Prostate gland (tissue), 2 donors: ENCODE data around the gene UTP15. TPM values are rescaled to one million over a fixed set of nuclear protein-coding genes. Genes with fewer than 3 reads are reported as not detected.

Experiments
- DNase-seq: peaks from one replicate; pipeline ENCODE4 v3.0.0-alpha.2; 2019; ENCODE audit warnings: low spot score
- H3K27ac ChIP-seq, 2 donors: fragments of 200-600 bp; sonication (generic); 2 replicates each; pipeline ENCODE4 v1.5.1; 2017 to 2019
- H3K27me3 ChIP-seq: fragments of 200-600 bp; sonication (generic); replicated peaks from 2 replicates; pipeline ENCODE4 v1.5.1; 2019; ENCODE audit not compliant: insufficient read depth
- H3K36me3 ChIP-seq, 2 donors: fragments of 200-600 bp; sonication (generic); 1 replicate in 1 of 2; 2 replicates in 1 of 2; pipeline versions ENCODE4 v1.5.1 to v1.8.1; 2017 to 2019
- H3K4me1 ChIP-seq: fragments of 200-600 bp; sonication (generic); replicated peaks from 2 replicates; pipeline ENCODE4 v1.5.1; 2019
- H3K4me3 ChIP-seq, 2 donors: fragments of 200-600 bp; sonication (generic); 2 replicates each; pipeline ENCODE4 v1.5.1; 2017 to 2019
- H3K9me3 ChIP-seq: fragments of 200-600 bp; sonication (generic); 2 replicates; pipeline ENCODE4 v1.5.1; 2017
- CTCF ChIP-seq, 4 experiments: fragments of 200-600 bp in 2 of 4; fragments of 450-650 bp in 2 of 4; sonication (generic) in 2 of 4; IDR thresholded peaks; 1 replicate in 3 of 4; 2 replicates in 1 of 4; pipeline ENCODE4 v1.5.1; 2016 to 2019; ENCODE audit warnings: antibody characterized with exemption in 4 of 4, mild to moderate bottlenecking in 2 of 4, moderate library complexity in 2 of 4
- POLR2A ChIP-seq: fragments of 450-650 bp; IDR thresholded peaks from one replicate; pipeline ENCODE4 v1.6.1; 2016; ENCODE audit warnings: antibody characterized with exemption, mild to moderate bottlenecking
- POLR2AphosphoS5 ChIP-seq: sonication (generic); formaldehyde crosslinking; IDR thresholded peaks from one replicate; pipeline ENCODE4 v1.6.1; 2017; ENCODE audit warnings: antibody characterized with exemption
- WGBS: methylation state at CpG from one replicate; pipeline ENCODE4 v1.1.5; 2018; 5-methylcytosine and 5-hydroxymethylcytosine counted together
- intact Hi-C: fragments of 100-400 bp; cut with DNase I; formaldehyde crosslinking; loops from one replicate; pipeline ENCODE4 v1.14.2; 2022
- total RNA-seq, 2 donors: library from RNA; depleted of rRNA; stranded (reverse); fragments of >200 nt; gene quantifications; one replicate each; pipeline ENCODE4 v1.1.0, GENCODE V29; 2016

Gene UTP15
- total RNA-seq, 2 donors from 2014 or later, result 11.3 to 31.9 TPM

DNA sequence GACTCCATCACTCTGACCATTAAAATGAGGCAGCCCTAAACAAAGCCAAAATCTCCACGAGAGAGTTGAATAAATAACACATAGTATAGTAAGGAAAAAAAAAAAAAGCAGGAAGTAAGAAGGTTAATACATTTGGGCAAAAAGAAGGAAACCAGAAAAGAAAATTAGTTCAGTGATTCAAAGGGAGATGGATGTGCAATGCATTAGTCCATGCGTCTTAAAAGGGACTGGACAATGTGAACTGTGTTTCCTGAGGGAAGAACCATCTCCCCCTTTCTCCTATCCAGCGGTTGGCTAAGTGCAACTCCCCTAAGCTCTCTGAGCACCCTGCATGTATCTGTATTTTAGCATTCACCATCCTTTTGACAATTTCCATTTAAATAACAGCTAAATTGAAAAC lies 1.5 kb upstream of the UTP15 start:
- intact Hi-C loops, result no loop called here
- TF ChIP-seq POLR2A (no peak), CTCF (IDR thresholded peaks at IDR 0.05) (no peak), POLR2AphosphoS5 (no peak)
- 21% methylated on average over 3 of the region's 3 CpGs for WGBS
- Histone ChIP-seq H3K36me3 (no peaks in the 10 kb centered on the region), H3K4me3 (peak overlapping the region; percentile 59 to 79), H3K27me3 (no peaks in the 10 kb centered on the region), H3K27ac (peak overlapping the region; percentile 87 to 94), H3K9me3 (no peaks in the 10 kb centered on the region), H3K4me1 (no peaks in the 10 kb centered on the region)
- no peak for DNase-seq

- under 1% methylated on average over 9 of the region's 9 CpGs for WGBS
- Histone ChIP-seq H3K4me3 (peak overlapping the region; percentile 59 to 79), H3K27ac (peak overlapping the region; percentile 87 to 94), H3K27me3 (no peaks in the 10 kb centered on the region), H3K9me3 (no peaks in the 10 kb centered on the region), H3K36me3 (no peaks in the 10 kb centered on the region), H3K4me1 (no peaks in the 10 kb centered on the region)
- intact Hi-C loops, result no loop called here
- peak; percentile 32 for DNase-seq
- TF ChIP-seq CTCF (IDR thresholded peaks at IDR 0.05), result no peak
- no peak for TF ChIP-seq POLR2A
- no peak for TF ChIP-seq POLR2AphosphoS5
Measured at GRCh38 chr5:73564675-73565074, 868 bp upstream of the UTP15 start.

DNA sequence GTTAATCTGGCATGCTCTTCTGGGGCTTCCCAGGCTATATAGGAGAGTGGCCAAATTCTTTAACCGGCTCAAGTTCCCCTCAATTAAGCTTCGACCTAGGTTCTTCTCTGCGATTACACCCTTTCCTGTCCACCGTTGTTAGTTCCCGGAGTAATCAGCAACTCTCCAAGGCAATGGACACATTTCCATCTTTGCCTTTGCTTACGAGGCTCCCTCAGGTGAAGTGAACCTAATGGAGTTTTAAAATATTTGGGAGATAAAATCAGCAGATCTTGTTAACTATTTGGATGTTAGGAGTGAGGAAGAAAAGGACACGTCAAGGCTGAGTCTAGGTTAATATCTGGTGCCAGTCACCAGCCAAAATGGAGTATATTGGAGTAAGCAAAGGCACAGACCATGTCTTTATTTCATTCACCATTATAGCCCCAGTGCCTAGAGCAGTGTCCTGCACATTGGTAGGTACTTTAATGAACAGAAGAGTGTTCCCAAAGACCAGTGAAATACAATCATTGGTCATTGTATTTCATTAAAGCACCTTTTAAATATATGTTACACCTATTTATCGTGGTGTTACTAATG lies 515 bp downstream of the UTP15 start:
- WGBS, result 6% methylated on average over 8 of the region's 8 CpGs
- intact Hi-C loops, result no loop called here

DNA sequence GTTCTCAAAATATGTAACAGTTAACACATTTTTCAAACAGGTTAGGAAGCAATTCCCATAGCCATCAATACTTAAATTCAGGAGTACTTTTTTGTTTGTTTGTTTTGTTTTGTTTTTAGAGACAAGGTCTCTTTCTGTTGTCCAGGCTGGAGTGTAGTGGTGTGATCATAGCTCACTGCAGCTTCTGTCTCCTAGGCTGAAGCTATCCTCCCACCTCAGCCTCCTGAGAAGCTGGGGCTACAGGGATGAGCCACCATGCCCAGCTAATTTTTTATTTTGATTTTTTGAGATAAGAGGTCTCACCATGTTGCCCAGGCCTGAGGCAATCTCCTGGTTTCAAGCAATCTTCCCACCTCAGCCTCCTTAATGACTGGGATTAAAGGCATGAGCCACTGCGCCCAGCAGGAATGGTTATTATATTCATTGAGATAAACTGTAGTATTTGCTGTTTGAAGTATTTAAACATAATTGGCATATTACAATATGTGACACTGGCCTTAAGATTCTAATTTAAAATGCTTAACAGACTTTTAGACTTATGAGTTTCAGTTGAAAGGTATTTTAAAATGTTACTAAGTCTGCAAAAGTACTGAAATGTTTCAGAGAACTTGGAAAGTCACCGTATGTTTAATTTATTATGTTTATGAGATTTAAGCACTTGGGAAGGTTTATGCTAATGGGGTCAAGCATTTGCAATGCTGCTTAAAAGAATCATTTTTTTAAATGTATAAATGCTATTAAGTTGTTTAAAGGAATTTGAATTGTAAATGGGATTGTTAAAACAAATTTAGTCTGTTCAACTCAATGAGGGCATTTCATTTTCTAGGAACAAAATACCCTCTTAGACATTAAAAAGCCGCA lies 17.0 kb downstream of the UTP15 start:
- intact Hi-C loops, result no loop called here
- 81% methylated on average over 3 of the region's 3 CpGs for WGBS
- DNase-seq, result no peak
- Histone ChIP-seq H3K4me3 (no peak overlapping the region), H3K27me3 (no peaks in the 10 kb centered on the region), H3K4me1 (no peaks in the 10 kb centered on the region), H3K27ac (no peak overlapping the region), H3K36me3 (no peaks in the 10 kb centered on the region), H3K9me3 (no peaks in the 10 kb centered on the region)
- TF ChIP-seq POLR2A, result no peak
- TF ChIP-seq CTCF (IDR thresholded peaks at IDR 0.05), result no peak
- TF ChIP-seq POLR2AphosphoS5, result no peak

More for the DNA sequence above, 515 bp downstream of the UTP15 start:
- H3K9me3 ChIP-seq, result no peaks in the 10 kb centered on the region
- no peak for DNase-seq
- H3K4me3 ChIP-seq, result peak overlapping the region; percentile 59 to 79
- TF ChIP-seq POLR2AphosphoS5, result no peak
- TF ChIP-seq CTCF (IDR thresholded peaks at IDR 0.05), result no peak
- no peak for TF ChIP-seq POLR2A
- no peaks in the 10 kb centered on the region for H3K27me3 ChIP-seq
- peak overlapping the region; percentile 87 to 94 for H3K27ac ChIP-seq
- no peaks in the 10 kb centered on the region for H3K36me3 ChIP-seq
- H3K4me1 ChIP-seq, result no peaks in the 10 kb centered on the region
